IPS-NIHi7 (cell line): ENCODE data around the gene SOX13.

Experiments used
- DNase-seq: peaks from one replicate; pipeline ENCODE4 v3.0.0; 2012; ENCODE audit warnings: mixed read lengths; ENCODE audit errors: extremely low spot score

Gene SOX13

GRCh38 chr1:204152310-204153044 lies 79.6 kb downstream of the SOX13 start:
- no peak for DNase-seq

GRCh38 chr1:204153667-204154066 lies 80.8 kb downstream of the SOX13 start:
- no peak for DNase-seq

- DNase-seq, result no peak
Measured at GRCh38 chr1:204154568-204155255, 81.8 kb downstream of the SOX13 start.

GRCh38 chr1:204155881-204156280 lies 83.0 kb downstream of the SOX13 start:
- DNase-seq, result no peak

- no peak for DNase-seq
Measured at GRCh38 chr1:204157962-204158361, 85.0 kb downstream of the SOX13 start.

- no peak for DNase-seq
Measured at GRCh38 chr1:204161609-204162493, 88.9 kb downstream of the SOX13 start.

- peak; percentile 95 for DNase-seq
Measured at GRCh38 chr1:204162494-204163074, 89.7 kb downstream of the SOX13 start.

- DNase-seq, result no peak
Measured at GRCh38 chr1:204166219-204166618, 93.3 kb downstream of the SOX13 start, which contains the start of gene REN. TSS of gene REN (minus strand) at chr1:204166337. CDS start at chr1:204166293, 44 bp downstream.

- no peak for DNase-seq
Measured at GRCh38 chr1:204167730-204168129, 94.8 kb downstream of the SOX13 start.

- no peak for DNase-seq
Measured at GRCh38 chr1:204169858-204170257, 96.9 kb downstream of the SOX13 start.

GRCh38 chr1:204170494-204171155 lies 97.7 kb downstream of the SOX13 start:
- no peak for DNase-seq

GRCh38 chr1:204171751-204172178 lies 98.8 kb downstream of the SOX13 start:
- no peak for DNase-seq

- DNase-seq, result no peak
Measured at GRCh38 chr1:204172404-204173029, 99.6 kb downstream of the SOX13 start.

- no peak for DNase-seq
Measured at GRCh38 chr1:204174958-204175357, 102.0 kb downstream of the SOX13 start.

GRCh38 chr1:204176049-204176448 lies 103.1 kb downstream of the SOX13 start:
- no peak for DNase-seq

GRCh38 chr1:204177133-204177532 lies 104.2 kb downstream of the SOX13 start:
- no peak for DNase-seq
